GM12892 (cell line): ENCODE results near the gene KIAA1671.
A peak's percentile ranks its signal among the peaks of the same experiment; 100 is the strongest.

Source experiments
- DNase-seq: peaks from one replicate; pipeline ENCODE4 v3.0.0; 2011; ENCODE audit not compliant: insufficient read length
- FAIRE-seq: peaks from 2 replicates; lab custom pipeline; 2011; peaks lifted over from hg19 to GRCh38; lab: Jason Lieb, UNC
- POLR2A ChIP-seq: IDR thresholded peaks from 2 replicates; pipeline ENCODE4 v1.6.1; 2011; ENCODE audit warnings: low read depth, low read length, control low read depth
- POLR2AphosphoS5 ChIP-seq: IDR thresholded peaks from 2 replicates; pipeline ENCODE4 v1.6.1; 2011; ENCODE audit warnings: low read depth, low read length, control low read depth
- TAF1 ChIP-seq: IDR thresholded peaks from 2 replicates; pipeline ENCODE4 v1.6.1; 2011; ENCODE audit warnings: low read depth, mild to moderate bottlenecking, control low read depth, low read length, borderline replicate concordance

KIAA1671 gene

GRCh38 chr22:24938741-24939341 is 13.7 kb upstream of the KIAA1671 start:
- DNase-seq = peak; percentile 45
- peak; percentile 91 for FAIRE-seq
- no peak for TF ChIP-seq POLR2AphosphoS5
- TF ChIP-seq TAF1 = no peak
- no peak for TF ChIP-seq POLR2A

GRCh38 chr22:24942301-24942700 is 10.2 kb upstream of the KIAA1671 start:
- FAIRE-seq (no peak), DNase-seq (no peak)
- no peak for TF ChIP-seq TAF1
- TF ChIP-seq POLR2AphosphoS5 = no peak

GRCh38 chr22:24944217-24944937 is 8.1 kb upstream of the KIAA1671 start:
- TF ChIP-seq POLR2AphosphoS5 = no peak
- no peak for TF ChIP-seq POLR2A
- TF ChIP-seq TAF1 = no peak
- DNase-seq (no peak), FAIRE-seq (no peak)

GRCh38 chr22:24945430-24945829 is 7.1 kb upstream of the KIAA1671 start:
- no peak for FAIRE-seq
- DNase-seq = no peak
- TF ChIP-seq POLR2AphosphoS5 (no peak), POLR2A (no peak), TAF1 (no peak)

- TF ChIP-seq POLR2A (no peak), POLR2AphosphoS5 (no peak), TAF1 (no peak)
- FAIRE-seq (no peak), DNase-seq (no peak)
Measured at GRCh38 chr22:24947383-24947782, 5.1 kb upstream of the KIAA1671 start.

GRCh38 chr22:24947881-24948280 is 4.6 kb upstream of the KIAA1671 start:
- no peak for DNase-seq
- TF ChIP-seq POLR2A = no peak
- FAIRE-seq = no peak

- TF ChIP-seq POLR2A (no peak), TAF1 (no peak), POLR2AphosphoS5 (no peak)
- FAIRE-seq = no peak
- DNase-seq = no peak
Measured at GRCh38 chr22:24948356-24949202, 3.9 kb upstream of the KIAA1671 start.

- DNase-seq = no peak
- no peak for TF ChIP-seq TAF1
- TF ChIP-seq POLR2A = no peak
- TF ChIP-seq POLR2AphosphoS5 = no peak
- no peak for FAIRE-seq
Measured at GRCh38 chr22:24950272-24950902, 2.1 kb upstream of the KIAA1671 start.

GRCh38 chr22:24952837-24953383 is 394 bp downstream of the KIAA1671 start:
- DNase-seq (no peak), FAIRE-seq (no peak)
- TF ChIP-seq TAF1 (no peak), POLR2AphosphoS5 (no peak), POLR2A (no peak)

GRCh38 chr22:24953384-24954113 is 1.0 kb downstream of the KIAA1671 start:
- no peak for TF ChIP-seq TAF1
- no peak for TF ChIP-seq POLR2AphosphoS5
- no peak for TF ChIP-seq POLR2A
- DNase-seq (no peak), FAIRE-seq (no peak)
